ENCODE data around the gene SLC6A19. TPM values are rescaled to one million over a fixed set of nuclear protein-coding genes. Genes with fewer than 3 reads are reported as not detected.

The SLC6A19 gene
- total and polyA plus RNA-seq, 9 of the 15 experiments (the other 6 are each of a cell fraction or from before 2014, with no cell fraction given), result 0.03 to 1.6 (median 0.59) TPM

GRCh38 chr5:1188464-1188863, 12.9 kb upstream of the SLC6A19 start (continued):
- no peak for TF ChIP-seq ZNF518B (CRISPR knock-in tag; IDR thresholded peaks at IDR 0.05)

GRCh38 chr5:1189269-1189668, 12.1 kb upstream of the SLC6A19 start:
- H2AFZ ChIP-seq (ENCODE audit: low read depth, low read length), result peak overlapping the region; percentile 72
- no peaks in the 10 kb centered on the region for H3K9me3 ChIP-seq (replicated peaks; ENCODE audit: control insufficient read depth, insufficient read depth, low read depth, low read length)
- BruUV-seq (replicated peaks), result no TSS peak
- WGBS (ENCODE audit: insufficient coverage, low coverage, missing lambda C conversion rate), result 49% methylated on average over 10 of the region's 10 CpGs
- peak overlapping the region in 1 of 2 experiments; percentile 66; a peak in 1 of 4 replicates for H3K9ac ChIP-seq (ENCODE audit: insufficient read depth in 1 of 2, low read depth in 2 of 2, low read length in 2 of 2)
- POLR2A ChIA-PET, result interaction anchor here (0.6 to 1.0 kb wide), 3 partner anchors 10 to 465 kb away, joined by 3 to 4 read pairs (median 3); no protein-coding TSS in a partner anchor
- no peaks in the 10 kb centered on the region for H3K36me3 ChIP-seq (ENCODE audit: control insufficient read depth, insufficient read depth, low read length)
- H3K79me2 ChIP-seq (ENCODE audit: control insufficient read depth, insufficient read depth, low read length), result no peaks in the 10 kb centered on the region
- H3K4me3 ChIP-seq, result no peak overlapping the region
- no peaks in the 10 kb centered on the region for H3K9me1 ChIP-seq (ENCODE audit: control insufficient read depth, insufficient read depth, low read length)
- H3K4me2 ChIP-seq (ENCODE audit: insufficient read depth, low read length), result no peak overlapping the region
- H3K4me1 ChIP-seq (replicated peaks in 1 of 2; ENCODE audit: control insufficient read depth in 2 of 2, insufficient read depth in 2 of 2, low read length in 2 of 2), result peaks cover 51 to 65% of the 10 kb centered on the region in 2 experiments
- ATAC-seq (no peak), DNase-seq (ENCODE audit: extremely low read depth in 1 of 4, low spot score in 3 of 4) (no peak), FAIRE-seq (no peak)
- in situ Hi-C loops (cut with MboI) (no loop called here), intact Hi-C loops (cut with micrococcal nuclease) (no loop called here)
- CTCF ChIA-PET (ENCODE audit: low intra/inter-chr PET ratio), result no interaction called here
- no peaks in the 10 kb centered on the region for H4K20me1 ChIP-seq (replicated peaks; ENCODE audit: control insufficient read depth, insufficient read depth, low read length)
- no peaks in the 10 kb centered on the region; a peak in 1 of 5 replicates for H3K27me3 ChIP-seq (ENCODE audit: control insufficient read depth in 2 of 2, insufficient read depth in 2 of 2, low read length in 2 of 2)
- no peak for TF ChIP-seq ETV5 (CRISPR knock-in tag; IDR thresholded peaks at IDR 0.05; ENCODE audit: low read depth)
- no peak for TF ChIP-seq DDX20 (tag; IDR thresholded peaks at IDR 0.05; ENCODE audit: low read depth)
- no peak for TF ChIP-seq SIX5 (IDR thresholded peaks at IDR 0.05; ENCODE audit: borderline replicate concordance in 1 of 2, insufficient read depth in 1 of 2, low read depth in 1 of 2, low read length in 2 of 2)
- TF ChIP-seq NONO (IDR thresholded peaks at IDR 0.05; ENCODE audit: low read depth in 2 of 2, low read length in 1 of 2), result no peak
- no peak for TF ChIP-seq GABPB1 (CRISPR knock-in tag; IDR thresholded peaks at IDR 0.05)
- TF ChIP-seq GABPA (tag; conservative IDR thresholded peaks at IDR 0.05; ENCODE audit: low read depth), result no peak
- H3K27ac ChIP-seq (ENCODE audit: extremely low read depth, low read depth, low read length), result no peak overlapping the region

Measured in K562 (cell line).